ENCODE results near the gene ATG16L2. TPM values are rescaled to one million over a fixed set of nuclear protein-coding genes. Genes with fewer than 3 reads are reported as not detected.

Gene ATG16L2
- total RNA-seq, 4 donors from 2014 or later, result 21.7 to 46.5 (median 26.4) TPM

DNA sequence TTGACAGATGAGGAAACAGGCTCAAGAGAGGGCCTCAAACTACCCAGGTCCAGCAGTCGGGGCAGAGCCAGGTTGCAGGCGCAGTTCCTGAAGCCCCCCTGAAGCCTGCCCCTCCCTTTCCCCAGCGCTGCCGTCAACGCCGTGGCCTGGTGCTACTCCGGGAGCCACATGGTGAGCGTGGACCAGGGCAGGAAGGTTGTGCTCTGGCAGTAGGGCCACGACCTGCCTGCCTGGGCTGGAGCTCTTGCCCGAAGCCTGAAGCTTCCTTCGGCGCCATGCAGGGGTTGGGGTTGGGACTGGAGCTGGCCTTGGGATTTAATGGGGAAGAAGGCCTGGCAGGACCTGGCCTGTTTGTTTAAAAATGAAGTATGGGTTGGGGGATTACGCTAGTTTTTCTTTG is 15.0 kb downstream of the ATG16L2 start:
- WGBS, 2 donors, result 95% methylated on average over 4 to 7 of the region's 13 CpGs
- DNase-seq, result no peak

DNA sequence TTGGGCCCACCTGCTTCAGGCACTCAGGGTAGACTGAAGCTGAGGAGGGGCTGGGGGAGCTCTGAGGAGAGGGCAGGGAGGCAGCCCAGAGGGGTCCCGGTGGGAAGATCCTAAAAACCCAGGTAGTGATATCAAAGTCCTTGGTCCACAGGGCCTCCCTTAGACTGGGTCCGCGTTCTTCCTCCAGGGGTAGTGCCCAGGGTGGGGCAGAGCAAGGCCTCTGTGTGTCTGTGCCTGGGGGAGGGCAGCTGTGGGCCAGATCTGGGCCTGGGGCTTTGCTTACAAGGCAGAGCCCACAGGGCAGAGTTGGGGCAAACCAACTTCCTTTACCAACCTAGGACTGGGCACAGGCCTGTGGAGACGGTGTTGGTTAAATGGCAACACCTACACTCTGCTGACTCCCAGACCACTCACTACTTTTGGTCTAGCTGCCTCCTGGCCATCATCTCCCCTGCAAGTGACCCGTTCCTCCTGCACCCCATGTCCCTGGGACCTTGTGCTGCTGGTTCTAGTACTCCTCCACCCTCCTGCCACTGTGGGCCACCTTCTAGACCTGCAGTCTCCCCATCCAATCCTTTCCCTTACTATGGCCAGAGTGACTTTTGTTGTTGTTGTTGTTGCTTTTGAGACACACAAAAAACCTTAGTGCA is 15.8 kb downstream of the ATG16L2 start:
- intact Hi-C loops (cut with DNase I), result loop anchor here (5.0 kb wide), 1 partner anchor 347 kb away; no protein-coding TSS in a partner anchor
- 84 to 95% methylated on average over 2 to 3 of the region's 5 CpGs for WGBS, 2 donors
- peaks cover 6 to 49% (median 31%) of the 10 kb centered on the region in 3 donors for H3K4me1 ChIP-seq
- no peak overlapping the region for H3K4me3 ChIP-seq
- no peak for TF ChIP-seq POLR2A (IDR thresholded peaks at IDR 0.05)
- TF ChIP-seq, protein P1, sequence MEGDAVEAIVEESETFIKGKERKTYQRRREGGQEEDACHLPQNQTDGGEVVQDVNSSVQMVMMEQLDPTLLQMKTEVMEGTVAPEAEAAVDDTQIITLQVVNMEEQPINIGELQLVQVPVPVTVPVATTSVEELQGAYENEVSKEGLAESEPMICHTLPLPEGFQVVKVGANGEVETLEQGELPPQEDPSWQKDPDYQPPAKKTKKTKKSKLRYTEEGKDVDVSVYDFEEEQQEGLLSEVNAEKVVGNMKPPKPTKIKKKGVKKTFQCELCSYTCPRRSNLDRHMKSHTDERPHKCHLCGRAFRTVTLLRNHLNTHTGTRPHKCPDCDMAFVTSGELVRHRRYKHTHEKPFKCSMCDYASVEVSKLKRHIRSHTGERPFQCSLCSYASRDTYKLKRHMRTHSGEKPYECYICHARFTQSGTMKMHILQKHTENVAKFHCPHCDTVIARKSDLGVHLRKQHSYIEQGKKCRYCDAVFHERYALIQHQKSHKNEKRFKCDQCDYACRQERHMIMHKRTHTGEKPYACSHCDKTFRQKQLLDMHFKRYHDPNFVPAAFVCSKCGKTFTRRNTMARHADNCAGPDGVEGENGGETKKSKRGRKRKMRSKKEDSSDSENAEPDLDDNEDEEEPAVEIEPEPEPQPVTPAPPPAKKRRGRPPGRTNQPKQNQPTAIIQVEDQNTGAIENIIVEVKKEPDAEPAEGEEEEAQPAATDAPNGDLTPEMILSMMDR (IDR thresholded peaks at IDR 0.05), result no peak
- H3K27ac ChIP-seq, result no peak overlapping the region
- H3K36me3 ChIP-seq, result peaks cover 0 to 56% (median 0%) of the 10 kb centered on the region in 3 donors
- no peaks in the 10 kb centered on the region for H3K27me3 ChIP-seq
- no peaks in the 10 kb centered on the region for H3K9me3 ChIP-seq
- DNase-seq, result no peak

More for the DNA sequence above, 15.0 kb downstream of the ATG16L2 start:
- H3K36me3 ChIP-seq, result peaks cover 0 to 64% (median 4%) of the 10 kb centered on the region in 3 donors
- intact Hi-C loops (cut with DNase I), result no loop called here
- TF ChIP-seq POLR2A (IDR thresholded peaks at IDR 0.05), result no peak
- no peak overlapping the region for H3K27ac ChIP-seq
- H3K9me3 ChIP-seq, result no peaks in the 10 kb centered on the region
- no peaks in the 10 kb centered on the region for H3K27me3 ChIP-seq
- H3K4me3 ChIP-seq, result no peak overlapping the region
- H3K4me1 ChIP-seq, result peaks cover 6 to 41% (median 24%) of the 10 kb centered on the region in 3 donors

DNA sequence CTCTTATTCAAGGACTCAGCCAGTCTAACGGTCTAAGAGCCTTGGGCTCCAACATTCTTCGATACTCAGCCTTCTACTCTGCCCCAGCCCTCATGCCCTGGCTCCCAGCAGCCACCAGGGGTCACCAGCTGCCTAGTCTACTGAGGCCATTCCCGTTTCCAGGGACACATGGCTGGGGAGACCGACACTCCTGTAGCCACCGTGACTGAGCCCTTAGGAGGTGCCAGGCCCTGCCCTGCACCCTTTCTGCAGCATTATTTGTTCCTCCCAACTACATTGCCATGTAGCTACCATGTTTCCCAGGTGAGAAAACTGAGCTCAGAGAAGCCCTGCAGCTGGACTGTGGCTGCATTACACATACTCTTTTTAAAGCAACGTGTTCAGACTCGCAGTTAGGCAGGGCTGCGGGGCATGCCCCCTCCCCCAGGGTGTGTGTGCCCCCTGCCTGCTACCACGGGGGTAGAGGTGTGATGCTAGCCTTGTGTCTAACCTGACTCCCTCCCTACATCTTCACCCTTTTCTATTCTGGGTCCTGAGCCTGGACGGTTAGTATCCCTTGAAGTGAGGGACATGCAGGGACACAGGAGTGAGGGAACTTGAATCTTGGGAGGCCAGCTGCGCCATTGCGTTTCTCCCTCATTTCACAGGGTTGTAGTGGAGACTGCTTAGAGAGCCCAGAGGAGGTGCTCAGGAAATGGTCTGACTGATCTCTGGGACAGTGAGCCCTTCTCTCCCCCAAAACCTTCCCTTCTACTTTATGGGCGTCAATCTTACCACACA is 17.5 kb downstream of the ATG16L2 start:
- intact Hi-C loops (cut with DNase I), result loop anchor here (5.0 kb wide), 1 partner anchor 346 kb away; no protein-coding TSS in a partner anchor
- Histone ChIP-seq H3K27ac (peak overlapping the region in 2 of 4 donors; percentile 32 to 75), H3K9me3 (no peaks in the 10 kb centered on the region), H3K36me3 (peaks cover 0 to 39% (median 0%) of the 10 kb centered on the region in 3 donors), H3K4me1 (peaks cover 6 to 66% (median 31%) of the 10 kb centered on the region in 3 donors), H3K27me3 (no peaks in the 10 kb centered on the region), H3K4me3 (no peak overlapping the region)
- TF ChIP-seq, protein P1 (IDR thresholded peaks at IDR 0.05), result peak; percentile 79 to 97 (median 93)
- TF ChIP-seq POLR2A (IDR thresholded peaks at IDR 0.05), result no peak
- no peak for DNase-seq
- WGBS, 2 donors, result 32 to 47% methylated on average over 10 to 13 of the region's 13 CpGs

DNA sequence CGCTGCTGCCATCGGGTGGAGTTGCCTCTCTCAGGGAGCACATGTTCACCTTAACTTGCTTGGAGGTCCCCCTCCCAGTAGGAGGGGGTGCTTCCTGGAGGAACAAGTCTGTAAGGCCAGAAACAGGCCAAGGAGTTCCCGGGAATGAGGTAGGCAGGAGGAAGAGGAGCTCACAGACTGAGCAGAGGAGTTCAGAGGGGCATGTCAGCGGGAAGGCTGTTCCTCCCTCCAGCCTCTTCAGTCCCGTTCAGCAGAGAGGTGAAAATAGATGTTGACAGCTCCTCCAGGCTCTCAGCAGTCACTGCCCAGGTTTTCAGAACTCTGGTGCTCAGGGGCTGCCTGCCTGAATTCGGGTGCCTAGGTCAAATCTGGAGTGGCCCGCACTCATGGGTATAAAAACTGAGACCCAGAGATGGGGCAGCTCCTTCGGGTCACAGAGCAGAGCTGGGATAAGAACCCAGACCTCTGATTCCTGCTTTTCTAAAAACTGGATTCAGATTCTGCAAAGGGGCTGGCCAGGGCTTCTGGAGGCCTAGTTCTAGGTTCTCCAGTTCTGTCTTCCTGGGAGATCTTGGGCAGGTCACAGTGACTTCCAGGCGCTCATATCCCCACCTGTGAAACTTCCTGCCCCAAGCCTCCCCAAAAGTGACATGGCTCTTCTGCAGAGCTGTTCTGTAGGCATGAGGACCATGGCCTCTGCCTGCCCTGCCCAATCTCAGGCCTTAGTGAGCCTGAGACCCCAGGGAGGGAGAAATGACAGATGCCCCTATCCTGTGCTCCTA is 18.3 kb downstream of the ATG16L2 start:
- no peak for DNase-seq
- Histone ChIP-seq H3K27me3 (no peaks in the 10 kb centered on the region), H3K9me3 (no peaks in the 10 kb centered on the region), H3K4me3 (no peak overlapping the region), H3K36me3 (peaks cover 0 to 36% (median 0%) of the 10 kb centered on the region in 3 donors), H3K27ac (peak overlapping the region in 3 of 4 donors; percentile 71 to 77 (median 75)), H3K4me1 (peaks cover 6 to 66% (median 31%) of the 10 kb centered on the region in 3 donors)
- TF ChIP-seq, protein P1 (IDR thresholded peaks at IDR 0.05), result no peak
- TF ChIP-seq POLR2A (IDR thresholded peaks at IDR 0.05), result no peak
- 36 to 78% methylated on average over 6 of the region's 9 CpGs for WGBS, 2 donors
- intact Hi-C loops (cut with DNase I), result loop anchor here (5.0 kb wide), 1 partner anchor 345 kb away; no protein-coding TSS in a partner anchor

DNA sequence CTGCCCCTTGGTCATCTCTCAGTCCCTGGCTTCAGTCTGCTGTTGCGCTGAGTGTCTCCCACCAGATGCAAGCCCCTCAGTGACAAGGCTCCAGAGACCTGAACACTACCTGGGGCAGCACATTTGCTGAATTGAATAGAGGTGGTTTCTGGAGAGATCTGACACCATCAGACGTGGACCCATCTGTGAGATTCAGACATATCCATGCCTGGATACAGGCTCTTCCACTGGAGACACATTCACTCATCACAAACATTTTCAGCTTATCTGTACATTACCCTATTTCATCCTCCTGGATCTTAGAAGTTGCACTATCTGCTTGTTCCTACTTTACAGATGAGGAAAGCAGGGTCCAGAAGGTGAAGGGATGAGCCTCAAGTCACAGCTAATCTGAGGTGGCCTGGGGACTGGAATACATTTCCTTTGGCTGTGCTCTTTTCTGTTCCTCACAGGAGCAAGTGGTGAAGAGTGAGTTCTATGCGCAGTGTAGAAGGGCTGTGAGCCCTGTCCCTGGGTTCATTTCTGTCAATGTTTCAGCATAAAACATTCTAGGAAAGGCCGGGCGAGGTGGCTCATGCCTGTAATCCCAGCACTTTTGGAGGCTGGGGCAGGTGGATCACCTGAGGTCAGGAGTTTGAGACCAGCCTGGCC is 19.0 kb downstream of the ATG16L2 start:
- peak overlapping the region in 3 of 4 donors; percentile 71 to 77 (median 75) for H3K27ac ChIP-seq
- H3K4me3 ChIP-seq, result no peak overlapping the region
- WGBS, 2 donors, result 89 to 94% methylated on average over 4 to 5 of the region's 5 CpGs
- peaks cover 6 to 63% (median 31%) of the 10 kb centered on the region in 3 donors for H3K4me1 ChIP-seq
- H3K36me3 ChIP-seq, result peaks cover 0 to 39% (median 0%) of the 10 kb centered on the region in 3 donors
- no peak for TF ChIP-seq POLR2A (IDR thresholded peaks at IDR 0.05)
- TF ChIP-seq, protein P1 (IDR thresholded peaks at IDR 0.05), result no peak
- intact Hi-C loops (cut with DNase I), result loop anchor here (5.0 kb wide), 1 partner anchor 344 kb away; no protein-coding TSS in a partner anchor
- no peaks in the 10 kb centered on the region for H3K9me3 ChIP-seq
- DNase-seq, result no peak
- no peaks in the 10 kb centered on the region for H3K27me3 ChIP-seq

All from esophagus squamous epithelium (tissue), 5 donors.